CD4-positive, alpha-beta T cell treated with Interleukin-6 at 100 ng/mL for 8 hours (primary cell): Measurements from ENCODE around the gene OCA2.
"Not testable (repeated sequence)": the region's sequence is repeated elsewhere in the genome, so short reads cannot be mapped to it uniquely, and the experiment has no call there.

Experiments
- DNase-seq: peaks from one replicate; pipeline ENCODE4 v3.0.0-alpha.2; 2020; ENCODE audit warnings: mixed read lengths, low spot score

Gene OCA2

GRCh38 chr15:28023422-28023821, 75.7 kb downstream of the OCA2 start:
- no peak for DNase-seq

GRCh38 chr15:28022961-28023360, 76.2 kb downstream of the OCA2 start:
- no peak for DNase-seq

- no peak for DNase-seq
Observed at GRCh38 chr15:28022181-28022580, 76.9 kb downstream of the OCA2 start.

GRCh38 chr15:28021281-28022039, 77.7 kb downstream of the OCA2 start:
- DNase-seq, result no peak

GRCh38 chr15:28020644-28021043, 78.5 kb downstream of the OCA2 start:
- no peak for DNase-seq

- DNase-seq, result no peak
Observed at GRCh38 chr15:28019594-28020309, 79.4 kb downstream of the OCA2 start.

GRCh38 chr15:28018291-28019044, 80.6 kb downstream of the OCA2 start:
- DNase-seq, result no peak

- DNase-seq, result no peak
Observed at GRCh38 chr15:28017423-28017924, 81.6 kb downstream of the OCA2 start.

- DNase-seq, result no peak
Observed at GRCh38 chr15:28015855-28016254, 83.3 kb downstream of the OCA2 start.

GRCh38 chr15:28014623-28015200, 84.4 kb downstream of the OCA2 start:
- DNase-seq, result no peak

GRCh38 chr15:28013976-28014375, 85.1 kb downstream of the OCA2 start:
- no peak for DNase-seq

- no peak for DNase-seq
Observed at GRCh38 chr15:28013480-28013879, 85.6 kb downstream of the OCA2 start.

- DNase-seq, result no peak
Observed at GRCh38 chr15:28012231-28012630, 86.9 kb downstream of the OCA2 start.

GRCh38 chr15:28008175-28008574, 90.9 kb downstream of the OCA2 start:
- DNase-seq, result not testable (repeated sequence)

GRCh38 chr15:28006116-28006905, 92.8 kb downstream of the OCA2 start:
- no peak for DNase-seq

GRCh38 chr15:28005004-28005527, 94.0 kb downstream of the OCA2 start:
- DNase-seq, result no peak

GRCh38 chr15:28004143-28005003, 94.7 kb downstream of the OCA2 start:
- DNase-seq, result no peak

GRCh38 chr15:28003302-28004037, 95.6 kb downstream of the OCA2 start:
- no peak for DNase-seq

- no peak for DNase-seq
Observed at GRCh38 chr15:28002867-28003266, 96.2 kb downstream of the OCA2 start.
